Right lobe of liver (tissue), 6 donors: ENCODE results near the gene METTL25. TPM values are rescaled to one million over a fixed set of nuclear protein-coding genes. Genes with fewer than 3 reads are reported as not detected.

Source experiments
- ATAC-seq, 4 donors: fragments of 200-7000 bp; cut with Tn5 transposase; one replicate each; pipeline ENCODE4 v1.9.1; 2020; ENCODE audit warnings: mild to moderate bottlenecking in 4 of 4, moderate library complexity in 4 of 4
- DNase-seq, 3 donors: peaks; one replicate each; pipeline ENCODE4 v3.0.0-alpha.2; 2020
- H3K27ac ChIP-seq, 3 donors: fragments of 200-600 bp; one replicate each; pipeline ENCODE4 v1.8.0; 2022
- H3K27me3 ChIP-seq, 2 donors: fragments of 200-600 bp; one replicate each; pipeline ENCODE4 v1.8.0; 2022
- H3K36me3 ChIP-seq, 4 donors: fragments of 200-600 bp; sonication (generic) in 1 of 4; one replicate each; pipeline versions ENCODE4 v1.5.1 to v1.8.0; 2017 to 2022; ENCODE audit warnings: control low read depth in 1 of 4
- H3K4me1 ChIP-seq, 4 donors: fragments of 200-600 bp; sonication (generic) in 1 of 4; one replicate each; pipeline versions ENCODE4 v1.5.1 to v1.8.0; 2017 to 2022; ENCODE audit warnings: control low read depth in 1 of 4
- H3K4me3 ChIP-seq, 3 donors: fragments of 200-600 bp; one replicate each; pipeline ENCODE4 v1.8.0; 2022
- H3K9me3 ChIP-seq, 4 donors: fragments of 200-600 bp; sonication (generic) in 1 of 4; one replicate each; pipeline versions ENCODE4 v1.5.1 to v1.8.0; 2017 to 2022; ENCODE audit warnings: control low read depth in 1 of 4
- CTCF ChIP-seq, 4 donors: fragments of 200-600 bp in 3 of 4; fragments of 450-650 bp in 1 of 4; IDR thresholded peaks; one replicate each; pipeline versions ENCODE4 v1.5.1 to v1.8.0; 2016 to 2022; ENCODE audit warnings: antibody characterized with exemption in 4 of 4, mild to moderate bottlenecking in 2 of 4
- POLR2A ChIP-seq: fragments of 450-650 bp; IDR thresholded peaks from one replicate; pipeline ENCODE4 v1.6.1; 2017; ENCODE audit warnings: antibody characterized with exemption, mild to moderate bottlenecking
- WGBS: methylation state at CpG from one replicate; pipeline ENCODE4 v1.1.6; 2018; ENCODE audit warnings: low coverage, low lambda C conversion rate; ENCODE audit not compliant: insufficient coverage; ENCODE audit errors: missing lambda C conversion rate; 5-methylcytosine and 5-hydroxymethylcytosine counted together
- intact Hi-C, 2 donors: fragments of 100-400 bp; cut with DNase I; formaldehyde crosslinking; loops; one replicate each; pipeline versions ENCODE4 v1.11.2 to v1.14.1; 2022
- total RNA-seq, 6 experiments: library from RNA; depleted of rRNA in 2 of 6; stranded (reverse); fragments of >200 nt in 2 of 6; fragmentation: NEBNext Ultra II Directional in 3 of 6; extraction: Animal tissue kit (Norgen Biotek cat#: 25700) in 3 of 6; gene quantifications; one replicate each; pipeline versions ENCODE4 v1.1.0 to v1.2.4, GENCODE V29; 2016 to 2023
- donor health status: DM: no; HTN: yes; CAD: no.
- donor health status: DM: no; HTN: no; CAD: no.
- donor health status: DM: no; HTN: no; CAD: no.
- donor health status: DM: no; HTN: yes; CAD: no.
- donor health status: DM: no; HTN: yes; CAD: no.

Gene METTL25
- total RNA-seq, 6 experiments from 2014 or later: 3.1 to 9.8 (median 5.4) TPM

- ATAC-seq (no peak), DNase-seq (no peak)
- no peak for TF ChIP-seq POLR2A
- TF ChIP-seq CTCF (IDR thresholded peaks at IDR 0.05): no peak
- Histone ChIP-seq H3K9me3 (no peaks in the 10 kb centered on the region), H3K4me3 (no peak overlapping the region), H3K27ac (no peak overlapping the region), H3K36me3 (no peaks in the 10 kb centered on the region), H3K27me3 (no peaks in the 10 kb centered on the region), H3K4me1 (no peaks in the 10 kb centered on the region)
- 100% methylated on average over 1 of the region's 1 CpG for WGBS
- intact Hi-C loops: no loop called here
Measured at GRCh38 chr12:82412246-82412645, 53.9 kb downstream of the METTL25 start.

- H3K27ac ChIP-seq: no peak overlapping the region
- 100% methylated on average over 2 of the region's 2 CpGs for WGBS
- TF ChIP-seq POLR2A: no peak
- H3K4me3 ChIP-seq: no peak overlapping the region
- H3K9me3 ChIP-seq: no peaks in the 10 kb centered on the region
- H3K27me3 ChIP-seq: no peaks in the 10 kb centered on the region
- ATAC-seq (no peak), DNase-seq (no peak)
- no peaks in the 10 kb centered on the region for H3K36me3 ChIP-seq
- intact Hi-C loops: no loop called here
- H3K4me1 ChIP-seq: no peaks in the 10 kb centered on the region
Measured at GRCh38 chr12:82414044-82414443, 55.7 kb downstream of the METTL25 start.

GRCh38 chr12:82414926-82415325 is 56.6 kb downstream of the METTL25 start:
- intact Hi-C loops: no loop called here
- no peak for TF ChIP-seq CTCF (IDR thresholded peaks at IDR 0.05)
- TF ChIP-seq POLR2A: no peak
- no peak overlapping the region for H3K4me3 ChIP-seq
- WGBS: 88% methylated on average over 1 of the region's 1 CpG
- H3K27me3 ChIP-seq: no peaks in the 10 kb centered on the region
- no peaks in the 10 kb centered on the region for H3K9me3 ChIP-seq
- DNase-seq (no peak), ATAC-seq (no peak)
- no peaks in the 10 kb centered on the region for H3K36me3 ChIP-seq
- no peaks in the 10 kb centered on the region for H3K4me1 ChIP-seq
- H3K27ac ChIP-seq: no peak overlapping the region

- WGBS: 88% methylated on average over 3 of the region's 3 CpGs
- DNase-seq: no peak
- no peaks in the 10 kb centered on the region for H3K4me1 ChIP-seq
- intact Hi-C loops: no loop called here
- no peaks in the 10 kb centered on the region for H3K36me3 ChIP-seq
- no peak overlapping the region for H3K4me3 ChIP-seq
- no peaks in the 10 kb centered on the region for H3K27me3 ChIP-seq
- TF ChIP-seq CTCF (IDR thresholded peaks at IDR 0.05) (no peak), POLR2A (no peak)
- no peaks in the 10 kb centered on the region for H3K9me3 ChIP-seq
- no peak for ATAC-seq
- no peak overlapping the region for H3K27ac ChIP-seq
Measured at GRCh38 chr12:82415402-82415801, 57.1 kb downstream of the METTL25 start.

GRCh38 chr12:82425241-82425640 is 66.9 kb downstream of the METTL25 start:
- Histone ChIP-seq H3K27me3 (no peaks in the 10 kb centered on the region), H3K4me3 (no peak overlapping the region), H3K4me1 (no peaks in the 10 kb centered on the region), H3K27ac (no peak overlapping the region), H3K36me3 (no peaks in the 10 kb centered on the region), H3K9me3 (no peaks in the 10 kb centered on the region)
- DNase-seq: no peak
- TF ChIP-seq CTCF (IDR thresholded peaks at IDR 0.05): no peak
- no peak for TF ChIP-seq POLR2A
- ATAC-seq: no peak
- 73% methylated on average over 2 of the region's 2 CpGs for WGBS
- intact Hi-C loops: no loop called here
